Measurements from ENCODE around the gene REXO5.

Gene REXO5

DNA sequence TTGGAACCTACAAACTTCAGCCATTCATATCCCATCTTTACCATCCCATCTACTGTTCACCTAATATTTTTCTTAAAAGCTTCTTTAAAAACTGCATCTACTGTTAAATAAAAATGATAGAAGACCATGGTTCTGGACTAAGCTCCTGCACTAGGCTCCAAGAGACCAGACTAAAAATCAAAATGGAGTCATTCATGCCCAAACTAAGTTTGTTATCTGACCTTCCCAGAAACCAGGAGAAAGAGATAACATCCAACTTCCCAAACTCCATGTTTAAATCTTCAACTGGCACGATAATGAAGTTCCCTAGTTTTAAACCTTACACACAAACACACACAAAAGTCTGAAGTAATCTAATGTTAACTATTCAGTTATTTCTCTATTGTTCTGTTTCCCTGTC, 80.0 kb downstream of the REXO5 start:
- H3K4me2 ChIP-seq (ENCODE audit: low read length) = no peak overlapping the region
- no peaks in the 10 kb centered on the region for H4K20me1 ChIP-seq (ENCODE audit: control insufficient read depth, insufficient read depth, low read depth, low read length)
- no peaks in the 10 kb centered on the region for H3F3A ChIP-seq (ENCODE audit: control insufficient read depth, insufficient read depth)
- no peak overlapping the region for H3K4me3 ChIP-seq (ENCODE audit: low read length)
- H3K36me3 ChIP-seq (ENCODE audit: control insufficient read depth, low read length) = no peaks in the 10 kb centered on the region
- no peak overlapping the region for H3K27ac ChIP-seq (ENCODE audit: low read depth, low read length)
- H3K79me2 ChIP-seq (ENCODE audit: control insufficient read depth, low read length) = no peaks in the 10 kb centered on the region; the same call in 1 of the 2 replicates
- no peak for TF ChIP-seq EZH2phosphoT487 (IDR thresholded peaks at IDR 0.05; ENCODE audit: borderline replicate concordance, low read length)
- TF ChIP-seq, protein P1, sequence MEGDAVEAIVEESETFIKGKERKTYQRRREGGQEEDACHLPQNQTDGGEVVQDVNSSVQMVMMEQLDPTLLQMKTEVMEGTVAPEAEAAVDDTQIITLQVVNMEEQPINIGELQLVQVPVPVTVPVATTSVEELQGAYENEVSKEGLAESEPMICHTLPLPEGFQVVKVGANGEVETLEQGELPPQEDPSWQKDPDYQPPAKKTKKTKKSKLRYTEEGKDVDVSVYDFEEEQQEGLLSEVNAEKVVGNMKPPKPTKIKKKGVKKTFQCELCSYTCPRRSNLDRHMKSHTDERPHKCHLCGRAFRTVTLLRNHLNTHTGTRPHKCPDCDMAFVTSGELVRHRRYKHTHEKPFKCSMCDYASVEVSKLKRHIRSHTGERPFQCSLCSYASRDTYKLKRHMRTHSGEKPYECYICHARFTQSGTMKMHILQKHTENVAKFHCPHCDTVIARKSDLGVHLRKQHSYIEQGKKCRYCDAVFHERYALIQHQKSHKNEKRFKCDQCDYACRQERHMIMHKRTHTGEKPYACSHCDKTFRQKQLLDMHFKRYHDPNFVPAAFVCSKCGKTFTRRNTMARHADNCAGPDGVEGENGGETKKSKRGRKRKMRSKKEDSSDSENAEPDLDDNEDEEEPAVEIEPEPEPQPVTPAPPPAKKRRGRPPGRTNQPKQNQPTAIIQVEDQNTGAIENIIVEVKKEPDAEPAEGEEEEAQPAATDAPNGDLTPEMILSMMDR (IDR thresholded peaks at IDR 0.05; ENCODE audit: low read depth, low read length, poor library complexity, severe bottlenecking) = no peak
- H3K9me2 ChIP-seq (replicated peaks; ENCODE audit: control insufficient read depth, low read length) = no peaks in the 10 kb centered on the region
- H3K9me3 ChIP-seq (ENCODE audit: control insufficient read depth, insufficient read depth, low read length) = no peaks in the 10 kb centered on the region
- no peaks in the 10 kb centered on the region for H3K27me3 ChIP-seq (ENCODE audit: control insufficient read depth, low read length)
- H3K4me1 ChIP-seq (ENCODE audit: control insufficient read depth, low read length) = peaks cover 12% of the 10 kb centered on the region

DNA sequence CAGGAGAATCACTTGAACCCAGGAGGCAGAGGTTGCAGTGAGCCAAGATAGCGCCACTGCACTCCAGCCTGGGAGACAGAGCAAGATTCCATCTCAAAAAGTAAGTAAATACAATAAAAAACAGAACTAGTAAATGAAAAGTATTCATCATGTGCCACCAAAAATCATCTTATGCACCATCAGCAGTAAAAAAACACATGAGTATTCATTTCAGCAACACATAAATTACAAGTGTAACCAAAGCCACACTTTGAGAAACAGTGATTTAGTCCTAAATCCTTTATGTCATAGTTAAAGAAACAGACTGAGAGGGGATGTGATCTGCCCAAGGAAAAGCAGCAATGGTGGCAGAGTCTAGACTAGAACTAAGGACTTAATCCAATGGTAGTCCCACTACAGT, 80.9 kb downstream of the REXO5 start:
- H3K4me3 ChIP-seq (ENCODE audit: low read length) = no peak overlapping the region

DNA sequence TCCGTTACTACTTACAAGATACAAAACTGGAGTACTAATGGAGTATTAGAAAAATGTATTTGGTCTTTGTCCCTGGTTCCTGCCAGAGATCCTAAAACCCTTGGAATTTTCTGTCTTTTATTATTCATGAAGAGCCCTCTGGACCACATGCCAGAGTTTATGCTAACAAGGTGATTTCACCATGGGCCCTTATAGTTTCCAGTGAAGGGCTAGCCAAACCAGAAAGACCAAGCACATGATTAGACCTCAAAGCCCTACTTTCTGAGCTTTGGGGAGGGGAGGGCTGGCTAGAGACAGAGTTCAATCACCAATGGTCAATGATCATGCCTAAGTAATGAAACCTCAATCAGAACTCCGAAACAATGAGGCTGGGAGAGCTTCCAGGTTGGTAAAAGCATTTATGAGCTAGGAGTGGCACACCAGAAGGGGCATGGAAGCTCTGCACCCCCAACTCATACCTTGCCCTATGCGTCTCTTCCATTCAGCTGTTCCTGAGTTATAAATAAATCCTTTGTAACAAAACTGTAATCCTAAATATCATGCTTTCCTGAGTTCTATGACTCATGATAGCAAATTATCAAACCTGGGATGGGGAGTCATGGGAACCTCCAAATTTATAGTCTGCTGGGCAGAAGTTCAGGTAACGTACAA, 83.4 kb downstream of the REXO5 start:
- no peaks in the 10 kb centered on the region for H3K36me3 ChIP-seq (ENCODE audit: control insufficient read depth, low read length)
- no peaks in the 10 kb centered on the region for H4K20me1 ChIP-seq (ENCODE audit: control insufficient read depth, insufficient read depth, low read depth, low read length)
- no peak overlapping the region for H3K4me3 ChIP-seq (ENCODE audit: low read length)
- no peaks in the 10 kb centered on the region for H3K9me2 ChIP-seq (replicated peaks; ENCODE audit: control insufficient read depth, low read length)
- no peaks in the 10 kb centered on the region for H3K9me3 ChIP-seq (ENCODE audit: control insufficient read depth, insufficient read depth, low read length)
- no peaks in the 10 kb centered on the region for H3K4me1 ChIP-seq (ENCODE audit: control insufficient read depth, low read length)
- no peak overlapping the region for H3K4me2 ChIP-seq (ENCODE audit: low read length)
- H3K27ac ChIP-seq (ENCODE audit: low read depth, low read length) = no peak overlapping the region
- TF ChIP-seq, protein P1 (IDR thresholded peaks at IDR 0.05; ENCODE audit: low read depth, low read length, poor library complexity, severe bottlenecking) = no peak
- TF ChIP-seq EZH2phosphoT487 (IDR thresholded peaks at IDR 0.05; ENCODE audit: borderline replicate concordance, low read length) = no peak
- H3K27me3 ChIP-seq (ENCODE audit: control insufficient read depth, low read length) = no peaks in the 10 kb centered on the region
- H3F3A ChIP-seq (ENCODE audit: control insufficient read depth, insufficient read depth) = no peaks in the 10 kb centered on the region
- no peaks in the 10 kb centered on the region; the same call in 1 of the 2 replicates for H3K79me2 ChIP-seq (ENCODE audit: control insufficient read depth, low read length)

More for the DNA sequence above, 80.9 kb downstream of the REXO5 start:
- no peaks in the 10 kb centered on the region for H4K20me1 ChIP-seq (ENCODE audit: control insufficient read depth, insufficient read depth, low read depth, low read length)
- no peaks in the 10 kb centered on the region for H3K36me3 ChIP-seq (ENCODE audit: control insufficient read depth, low read length)
- H3K4me1 ChIP-seq (ENCODE audit: control insufficient read depth, low read length) = peaks cover 12% of the 10 kb centered on the region
- no peak for TF ChIP-seq EZH2phosphoT487 (IDR thresholded peaks at IDR 0.05; ENCODE audit: borderline replicate concordance, low read length)
- TF ChIP-seq, protein P1 (IDR thresholded peaks at IDR 0.05; ENCODE audit: low read depth, low read length, poor library complexity, severe bottlenecking) = no peak
- H3K9me2 ChIP-seq (replicated peaks; ENCODE audit: control insufficient read depth, low read length) = no peaks in the 10 kb centered on the region
- no peaks in the 10 kb centered on the region for H3K9me3 ChIP-seq (ENCODE audit: control insufficient read depth, insufficient read depth, low read length)
- H3K27ac ChIP-seq (ENCODE audit: low read depth, low read length) = no peak overlapping the region
- H3F3A ChIP-seq (ENCODE audit: control insufficient read depth, insufficient read depth) = no peaks in the 10 kb centered on the region
- H3K4me2 ChIP-seq (ENCODE audit: low read length) = no peak overlapping the region
- H3K79me2 ChIP-seq (ENCODE audit: control insufficient read depth, low read length) = no peaks in the 10 kb centered on the region; the same call in 1 of the 2 replicates
- H3K27me3 ChIP-seq (ENCODE audit: control insufficient read depth, low read length) = no peaks in the 10 kb centered on the region
